Left ventricle myocardium inferior (tissue), 1 donor: Measurements from ENCODE around the gene AP3S2. TPM values are rescaled to one million over a fixed set of nuclear protein-coding genes. Genes with fewer than 3 reads are reported as not detected.

Experiments used
- DNase-seq: peaks from one replicate; pipeline ENCODE4 v3.0.0-alpha.2; 2020
- H3K27ac ChIP-seq: fragments of 200-600 bp; replicated peaks from 2 replicates; pipeline ENCODE4 v1.8.0; 2021
- H3K27me3 ChIP-seq: fragments of 200-600 bp; 2 replicates; pipeline ENCODE4 v1.8.0; 2021; ENCODE audit warnings: low read depth
- H3K36me3 ChIP-seq: fragments of 200-600 bp; 2 replicates; pipeline ENCODE4 v1.8.0; 2021
- H3K4me1 ChIP-seq: fragments of 200-600 bp; 2 replicates; pipeline ENCODE4 v1.8.0; 2021
- H3K4me3 ChIP-seq: fragments of 200-600 bp; 2 replicates; pipeline ENCODE4 v1.8.0; 2021; ENCODE audit warnings: mild to moderate bottlenecking, moderate library complexity
- H3K9me3 ChIP-seq: fragments of 200-600 bp; replicated peaks from 2 replicates; pipeline ENCODE4 v1.8.0; 2021
- intact Hi-C: fragments of 100-400 bp; cut with micrococcal nuclease; formaldehyde crosslinking; loops from one replicate; pipeline ENCODE4 v1.11.0; 2022
- total RNA-seq: library from RNA; stranded (reverse); fragmentation: NEBNext Ultra II Directional; extraction: Animal tissue kit (Norgen Biotek cat#: 25700); gene quantifications from one replicate; pipeline ENCODE4 v1.2.1, GENCODE V29; 2021
- TF ChIP-seq, protein P1 (sequence below): fragments of 200-600 bp; IDR thresholded peaks from 2 replicates; pipeline ENCODE4 v1.8.0; 2021; ENCODE audit warnings: antibody characterized with exemption, mild to moderate bottlenecking, borderline replicate concordance
- donor health status: DM: no; HTN: yes; CAD: no; lungs with severe emphysema.

Gene AP3S2
- total RNA-seq, 1 donor from 2014 or later, result 44.1 TPM

DNA sequence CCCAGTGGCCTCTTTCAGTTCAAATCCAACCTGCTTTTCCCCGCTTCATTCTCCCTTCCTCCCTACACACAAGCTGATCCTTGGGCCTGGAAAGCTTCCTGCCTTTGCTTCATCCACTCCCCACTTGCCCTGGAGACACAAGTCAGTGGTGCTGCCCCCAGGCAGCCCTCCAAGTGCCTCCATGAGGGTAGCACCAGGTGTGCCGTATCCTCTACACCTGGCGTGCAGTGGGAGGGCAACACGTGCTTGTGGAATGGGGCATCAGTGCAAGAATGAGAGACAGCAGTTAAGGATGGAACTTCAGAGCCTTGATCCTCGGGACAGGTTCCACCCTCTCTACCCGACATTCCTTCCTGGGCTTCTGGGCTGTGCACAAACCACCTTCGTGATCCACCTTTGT is 83.0 kb downstream of the AP3S2 start:
- TF ChIP-seq, protein P1, sequence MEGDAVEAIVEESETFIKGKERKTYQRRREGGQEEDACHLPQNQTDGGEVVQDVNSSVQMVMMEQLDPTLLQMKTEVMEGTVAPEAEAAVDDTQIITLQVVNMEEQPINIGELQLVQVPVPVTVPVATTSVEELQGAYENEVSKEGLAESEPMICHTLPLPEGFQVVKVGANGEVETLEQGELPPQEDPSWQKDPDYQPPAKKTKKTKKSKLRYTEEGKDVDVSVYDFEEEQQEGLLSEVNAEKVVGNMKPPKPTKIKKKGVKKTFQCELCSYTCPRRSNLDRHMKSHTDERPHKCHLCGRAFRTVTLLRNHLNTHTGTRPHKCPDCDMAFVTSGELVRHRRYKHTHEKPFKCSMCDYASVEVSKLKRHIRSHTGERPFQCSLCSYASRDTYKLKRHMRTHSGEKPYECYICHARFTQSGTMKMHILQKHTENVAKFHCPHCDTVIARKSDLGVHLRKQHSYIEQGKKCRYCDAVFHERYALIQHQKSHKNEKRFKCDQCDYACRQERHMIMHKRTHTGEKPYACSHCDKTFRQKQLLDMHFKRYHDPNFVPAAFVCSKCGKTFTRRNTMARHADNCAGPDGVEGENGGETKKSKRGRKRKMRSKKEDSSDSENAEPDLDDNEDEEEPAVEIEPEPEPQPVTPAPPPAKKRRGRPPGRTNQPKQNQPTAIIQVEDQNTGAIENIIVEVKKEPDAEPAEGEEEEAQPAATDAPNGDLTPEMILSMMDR, result no peak
- intact Hi-C loops, result no loop called here

DNA sequence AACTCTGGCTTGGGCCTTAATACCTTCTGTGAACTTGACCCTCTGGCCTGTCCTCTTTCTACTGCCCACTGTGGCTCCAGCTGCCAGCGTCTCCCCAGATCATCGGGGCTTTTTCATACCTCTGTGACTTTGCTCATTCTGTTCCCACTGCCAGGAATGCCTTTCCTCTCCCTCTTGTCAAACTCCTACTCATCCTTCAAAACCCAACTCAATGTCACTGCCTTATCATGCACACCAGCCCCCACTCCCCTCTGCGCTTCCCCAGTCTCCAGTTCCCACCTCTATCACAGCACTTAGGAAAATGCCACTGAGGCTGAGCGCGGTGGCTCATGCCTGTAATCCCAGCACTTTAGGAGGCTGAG is 84.0 kb downstream of the AP3S2 start:
- intact Hi-C loops, result no loop called here
- Histone ChIP-seq H3K4me3 (no peak overlapping the region), H3K4me1 (peaks cover 41% of the 10 kb centered on the region), H3K36me3 (peaks cover 5% of the 10 kb centered on the region), H3K27ac (no peak overlapping the region), H3K27me3 (peaks cover 21% of the 10 kb centered on the region), H3K9me3 (no peaks in the 10 kb centered on the region)
- DNase-seq, result no peak
- TF ChIP-seq, protein P1, result no peak

More for the DNA sequence above, 83.0 kb downstream of the AP3S2 start:
- Histone ChIP-seq H3K4me3 (no peak overlapping the region), H3K27me3 (peaks cover 32% of the 10 kb centered on the region), H3K36me3 (peaks cover 3% of the 10 kb centered on the region), H3K4me1 (peaks cover 48% of the 10 kb centered on the region), H3K27ac (no peak overlapping the region), H3K9me3 (peaks cover 6% of the 10 kb centered on the region)
- no peak for DNase-seq

DNA sequence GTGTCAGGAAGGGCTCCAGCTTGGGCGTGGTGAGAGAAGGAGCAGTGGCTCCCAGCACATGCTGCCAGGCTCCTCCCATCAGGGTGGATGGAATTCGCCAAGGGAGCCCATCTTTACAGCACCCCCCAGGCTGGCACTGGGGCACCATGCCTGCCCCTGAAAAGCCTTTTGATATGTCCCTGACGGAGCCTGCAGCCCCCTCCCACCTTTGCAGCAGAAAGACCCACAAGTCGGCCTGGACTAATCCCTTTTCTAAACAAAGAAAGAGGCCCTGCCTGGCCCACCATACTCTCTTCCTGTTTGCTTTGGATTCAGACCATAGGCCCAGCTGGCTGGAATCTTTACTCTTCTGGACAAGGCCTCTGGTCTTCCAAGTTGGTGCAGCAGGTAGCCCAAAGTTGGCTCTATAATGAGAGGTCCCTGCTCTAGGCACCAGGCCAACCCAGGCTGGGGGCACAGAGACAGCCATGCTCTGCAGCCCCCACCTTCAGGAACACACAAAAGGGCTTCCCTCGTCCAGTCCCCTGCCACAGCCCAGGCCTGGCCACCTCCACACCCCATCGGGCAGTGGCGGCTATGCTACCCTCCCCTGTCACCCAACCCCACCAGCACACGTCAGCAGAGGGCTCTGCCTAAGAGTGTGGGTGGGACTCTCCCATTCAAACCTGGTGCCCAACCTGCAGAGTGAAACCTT is 84.6 kb downstream of the AP3S2 start:
- Histone ChIP-seq H3K27me3 (peaks cover 16% of the 10 kb centered on the region), H3K27ac (peak overlapping the region; percentile 19), H3K9me3 (no peaks in the 10 kb centered on the region), H3K4me3 (no peak overlapping the region), H3K4me1 (peaks cover 35% of the 10 kb centered on the region), H3K36me3 (peaks cover 5% of the 10 kb centered on the region)
- intact Hi-C loops, result no loop called here
- TF ChIP-seq, protein P1, result no peak
- no peak for DNase-seq

DNA sequence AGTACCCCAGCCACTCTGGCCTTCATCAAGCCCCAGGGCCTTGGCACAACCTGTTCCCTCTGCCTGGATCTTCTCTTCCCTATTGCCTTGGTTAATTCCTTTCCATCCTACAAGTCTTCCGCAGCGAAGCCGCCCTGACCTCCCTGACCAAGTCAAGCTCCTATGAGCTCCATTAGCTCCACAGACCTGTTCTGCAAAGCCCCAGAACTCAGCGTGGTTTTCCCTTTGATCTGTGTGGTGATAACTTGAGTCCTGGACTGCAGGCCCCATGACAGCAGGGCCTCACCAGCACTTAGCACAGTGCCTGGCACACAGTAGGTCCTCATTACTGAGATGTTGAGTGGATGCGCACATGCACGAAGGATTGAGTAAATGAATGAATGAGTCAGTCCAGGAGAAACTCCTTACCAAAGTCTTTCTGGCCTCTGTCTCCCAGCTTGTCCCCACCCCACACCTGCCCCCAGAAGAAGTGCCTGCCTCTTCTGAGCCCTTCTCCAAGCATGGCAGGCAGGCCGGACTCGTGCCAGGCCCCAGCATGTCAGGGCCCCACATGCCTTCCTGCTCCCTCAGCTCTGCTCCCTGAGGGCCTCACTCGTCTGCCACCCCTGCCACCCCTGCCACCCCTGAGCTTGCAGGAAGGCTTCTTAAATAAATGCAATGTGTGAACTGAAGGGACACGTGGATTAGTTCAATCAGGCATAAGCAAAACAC is 85.5 kb downstream of the AP3S2 start:
- intact Hi-C loops, result no loop called here
- H3K36me3 ChIP-seq, result peaks cover 5% of the 10 kb centered on the region
- H3K9me3 ChIP-seq, result no peaks in the 10 kb centered on the region
- no peak for DNase-seq
- H3K27ac ChIP-seq, result no peak overlapping the region
- TF ChIP-seq, protein P1, result no peak
- no peak overlapping the region for H3K4me3 ChIP-seq
- H3K27me3 ChIP-seq, result peaks cover 7% of the 10 kb centered on the region
- H3K4me1 ChIP-seq, result peaks cover 27% of the 10 kb centered on the region

DNA sequence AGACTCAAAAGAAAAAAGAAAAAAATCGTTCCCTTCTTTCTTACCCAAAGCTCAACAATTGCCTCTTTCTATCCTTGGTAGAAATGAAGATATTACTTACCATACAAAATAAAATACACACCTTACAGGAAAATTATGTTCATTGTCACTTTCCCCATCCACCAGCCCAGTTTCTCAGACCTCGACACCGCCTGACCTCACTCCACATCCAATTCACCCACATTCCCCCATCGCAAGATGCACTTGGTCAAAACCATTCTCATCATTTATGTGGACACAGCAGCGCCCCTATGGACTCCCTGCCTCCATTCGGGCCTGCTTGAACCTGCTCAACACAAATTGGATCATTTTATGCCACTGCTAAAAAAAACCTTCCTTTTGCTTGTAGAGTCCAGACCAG is 86.1 kb downstream of the AP3S2 start:
- Histone ChIP-seq H3K36me3 (peaks cover 5% of the 10 kb centered on the region), H3K9me3 (no peaks in the 10 kb centered on the region), H3K27me3 (peaks cover under 1% of the 10 kb centered on the region), H3K4me3 (no peak overlapping the region), H3K27ac (no peak overlapping the region), H3K4me1 (peaks cover 21% of the 10 kb centered on the region)
- TF ChIP-seq, protein P1, result no peak
- intact Hi-C loops, result no loop called here
- no peak for DNase-seq
